Nephron progenitor cell (in vitro differentiated cells): ENCODE data around the gene GINS1.

Experiments
- DNase-seq: peaks from one replicate; pipeline ENCODE4 v3.0.0; 2021
- H3K27ac Mint-ChIP-seq: 2 replicates; pipeline ENCODE4 v1.8.0; 2021; ENCODE audit warnings: mild to moderate bottlenecking, moderate library complexity, mixed read lengths
- H3K27me3 Mint-ChIP-seq: 2 replicates; pipeline ENCODE4 v1.8.0; 2021; ENCODE audit warnings: mild to moderate bottlenecking, low read depth, mixed read lengths; ENCODE audit not compliant: poor library complexity
- H3K36me3 Mint-ChIP-seq: 2 replicates; pipeline ENCODE4 v1.8.0; 2021; ENCODE audit warnings: low read depth, mixed read lengths
- H3K4me1 Mint-ChIP-seq: 2 replicates; pipeline ENCODE4 v1.8.0; 2021; ENCODE audit warnings: mixed read lengths
- H3K4me3 Mint-ChIP-seq: 2 replicates; pipeline ENCODE4 v1.8.0; 2021; ENCODE audit warnings: mild to moderate bottlenecking, moderate library complexity, mixed read lengths
- H3K9me3 Mint-ChIP-seq: 2 replicates; pipeline ENCODE4 v1.8.0; 2021; ENCODE audit warnings: mild to moderate bottlenecking, moderate library complexity, mixed read lengths
- CTCF ChIP-seq: fragments of 200-600 bp; sonication (generic); IDR thresholded peaks from 2 replicates; pipeline ENCODE4 v1.5.0; 2021; ENCODE audit warnings: antibody characterized with exemption

GINS1 gene

GRCh38 chr20:25476106-25477013 is 68.9 kb downstream of the GINS1 start:
- H3K27me3 Mint-ChIP-seq: no peaks in the 10 kb centered on the region
- H3K27ac Mint-ChIP-seq: peak overlapping the region; percentile 68
- no peak overlapping the region for H3K4me3 Mint-ChIP-seq
- no peak for DNase-seq
- no peaks in the 10 kb centered on the region for H3K9me3 Mint-ChIP-seq
- peaks cover 68% of the 10 kb centered on the region for H3K36me3 Mint-ChIP-seq
- TF ChIP-seq CTCF: no peak
- H3K4me1 Mint-ChIP-seq: no peaks in the 10 kb centered on the region

- Mint-ChIP-seq H3K9me3 (no peaks in the 10 kb centered on the region), H3K27ac (peak overlapping the region; percentile 64), H3K36me3 (peaks cover 59% of the 10 kb centered on the region), H3K4me3 (no peak overlapping the region), H3K27me3 (no peaks in the 10 kb centered on the region), H3K4me1 (no peaks in the 10 kb centered on the region)
- TF ChIP-seq CTCF: no peak
- no peak for DNase-seq
Observed at GRCh38 chr20:25477014-25477882, 69.8 kb downstream of the GINS1 start.

GRCh38 chr20:25478889-25479568 is 71.6 kb downstream of the GINS1 start:
- H3K4me3 Mint-ChIP-seq: no peak overlapping the region
- no peak for DNase-seq
- no peaks in the 10 kb centered on the region for H3K9me3 Mint-ChIP-seq
- H3K27me3 Mint-ChIP-seq: peaks cover 2% of the 10 kb centered on the region
- peaks cover 55% of the 10 kb centered on the region for H3K36me3 Mint-ChIP-seq
- peak overlapping the region; percentile 42 for H3K27ac Mint-ChIP-seq
- TF ChIP-seq CTCF: no peak
- H3K4me1 Mint-ChIP-seq: peaks cover 3% of the 10 kb centered on the region

GRCh38 chr20:25479638-25480037 is 72.2 kb downstream of the GINS1 start:
- DNase-seq: no peak
- peaks cover 2% of the 10 kb centered on the region for H3K27me3 Mint-ChIP-seq
- H3K4me1 Mint-ChIP-seq: peaks cover 9% of the 10 kb centered on the region
- no peak overlapping the region for H3K27ac Mint-ChIP-seq
- H3K36me3 Mint-ChIP-seq: peaks cover 57% of the 10 kb centered on the region
- TF ChIP-seq CTCF: no peak
- H3K9me3 Mint-ChIP-seq: no peaks in the 10 kb centered on the region
- no peak overlapping the region for H3K4me3 Mint-ChIP-seq

- TF ChIP-seq CTCF: no peak
- H3K36me3 Mint-ChIP-seq: peaks cover 60% of the 10 kb centered on the region
- H3K27ac Mint-ChIP-seq: no peak overlapping the region
- H3K4me3 Mint-ChIP-seq: no peak overlapping the region
- DNase-seq: no peak
- peaks cover 2% of the 10 kb centered on the region for H3K27me3 Mint-ChIP-seq
- H3K4me1 Mint-ChIP-seq: peaks cover 14% of the 10 kb centered on the region
- H3K9me3 Mint-ChIP-seq: no peaks in the 10 kb centered on the region
Observed at GRCh38 chr20:25480156-25480555, 72.7 kb downstream of the GINS1 start.
